SK-N-SH treated with all-trans-retinoic acid at 6 μM for 48 hours (cell line): ENCODE data around the gene RAPGEF1.

Experiments
- RARB ChIP-seq: fragments of 250-450 bp; sonication (Bioruptor Pico); IDR thresholded peaks from 2 replicates; pipeline ENCODE4 v1.8.0; 2021; ENCODE audit warnings: mild to moderate bottlenecking, moderate library complexity
- ZNF565 ChIP-seq: fragments of 450-650 bp; formaldehyde crosslinking; conservative IDR thresholded peaks from 2 replicates; pipeline ENCODE4 v1.5.0; 2020; ENCODE audit warnings: low read depth, mild to moderate bottlenecking, moderate library complexity

DNA sequence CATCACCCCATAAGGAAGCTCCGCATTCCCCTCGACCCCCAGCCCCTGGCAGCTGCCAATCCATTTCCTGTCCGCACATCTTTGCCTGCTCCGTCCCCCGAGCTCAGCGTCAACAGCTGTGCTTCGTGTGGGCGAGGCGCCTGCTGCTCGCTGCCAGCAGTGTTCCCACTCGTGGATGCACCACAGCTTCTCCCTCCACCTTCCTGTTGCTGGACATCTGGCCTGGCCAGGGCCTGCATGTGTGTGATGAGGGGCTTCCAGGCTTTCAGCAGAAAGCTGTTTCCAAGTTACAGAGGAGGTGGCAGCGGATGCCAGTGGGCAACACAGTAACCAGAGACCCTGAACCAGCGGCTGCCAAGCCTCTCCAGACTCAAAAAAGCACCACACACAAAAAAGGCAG, 108.6 kb downstream of the RAPGEF1 start:
- TF ChIP-seq ZNF565 (CRISPR knock-in tag) (no peak), RARB (CRISPR knock-in tag) (no peak)
